Mammary epithelial cell (primary cell): ENCODE data around the gene LRBA.

Source experiments
- CTCF ChIP-seq, 2 donors: IDR thresholded peaks in 1 of 2; conservative IDR thresholded peaks in 1 of 2; 2 replicates each; pipeline ENCODE4 v1.5.1; 2011 to 2012; ENCODE audit warnings: inconsistent platforms in 2 of 2, low read length in 2 of 2, mild to moderate bottlenecking in 2 of 2, control low read depth in 1 of 2, low read depth in 1 of 2; ENCODE audit not compliant: insufficient read depth in 1 of 2; ENCODE audit errors: extremely low read depth in 1 of 2
- EZH2 ChIP-seq: IDR thresholded peaks from 2 replicates; pipeline ENCODE4 v1.6.1; 2012; ENCODE audit warnings: low read length, inconsistent platforms, borderline replicate concordance

GRCh38 chr4:150714462-150715438, 300.3 kb downstream of the LRBA start:
- TF ChIP-seq EZH2 = no peak
- TF ChIP-seq CTCF (conservative IDR thresholded peaks at IDR 0.05 in 1 of 2, IDR thresholded peaks at IDR 0.05 in 1 of 2; ENCODE audit: extremely low read depth in 1 of 2, insufficient read depth in 1 of 2, low read depth in 1 of 2, low read length in 2 of 2) = no peak
